Smooth muscle cell of the umbilical artery (primary cell): ENCODE results near the gene SCARB2. TPM values are rescaled to one million over a fixed set of nuclear protein-coding genes. Genes with fewer than 3 reads are reported as not detected.

Source experiments
- total RNA-seq: library from RNA; depleted of rRNA; stranded (reverse); fragments of >200 nt; gene quantifications from 2 replicates; pipeline ENCODE4 v1.2.3, GENCODE V29; 2014

SCARB2 gene, protein sequence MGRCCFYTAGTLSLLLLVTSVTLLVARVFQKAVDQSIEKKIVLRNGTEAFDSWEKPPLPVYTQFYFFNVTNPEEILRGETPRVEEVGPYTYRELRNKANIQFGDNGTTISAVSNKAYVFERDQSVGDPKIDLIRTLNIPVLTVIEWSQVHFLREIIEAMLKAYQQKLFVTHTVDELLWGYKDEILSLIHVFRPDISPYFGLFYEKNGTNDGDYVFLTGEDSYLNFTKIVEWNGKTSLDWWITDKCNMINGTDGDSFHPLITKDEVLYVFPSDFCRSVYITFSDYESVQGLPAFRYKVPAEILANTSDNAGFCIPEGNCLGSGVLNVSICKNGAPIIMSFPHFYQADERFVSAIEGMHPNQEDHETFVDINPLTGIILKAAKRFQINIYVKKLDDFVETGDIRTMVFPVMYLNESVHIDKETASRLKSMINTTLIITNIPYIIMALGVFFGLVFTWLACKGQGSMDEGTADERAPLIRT
- 248 and 252 TPM in 2 replicates for total RNA-seq

DNA sequence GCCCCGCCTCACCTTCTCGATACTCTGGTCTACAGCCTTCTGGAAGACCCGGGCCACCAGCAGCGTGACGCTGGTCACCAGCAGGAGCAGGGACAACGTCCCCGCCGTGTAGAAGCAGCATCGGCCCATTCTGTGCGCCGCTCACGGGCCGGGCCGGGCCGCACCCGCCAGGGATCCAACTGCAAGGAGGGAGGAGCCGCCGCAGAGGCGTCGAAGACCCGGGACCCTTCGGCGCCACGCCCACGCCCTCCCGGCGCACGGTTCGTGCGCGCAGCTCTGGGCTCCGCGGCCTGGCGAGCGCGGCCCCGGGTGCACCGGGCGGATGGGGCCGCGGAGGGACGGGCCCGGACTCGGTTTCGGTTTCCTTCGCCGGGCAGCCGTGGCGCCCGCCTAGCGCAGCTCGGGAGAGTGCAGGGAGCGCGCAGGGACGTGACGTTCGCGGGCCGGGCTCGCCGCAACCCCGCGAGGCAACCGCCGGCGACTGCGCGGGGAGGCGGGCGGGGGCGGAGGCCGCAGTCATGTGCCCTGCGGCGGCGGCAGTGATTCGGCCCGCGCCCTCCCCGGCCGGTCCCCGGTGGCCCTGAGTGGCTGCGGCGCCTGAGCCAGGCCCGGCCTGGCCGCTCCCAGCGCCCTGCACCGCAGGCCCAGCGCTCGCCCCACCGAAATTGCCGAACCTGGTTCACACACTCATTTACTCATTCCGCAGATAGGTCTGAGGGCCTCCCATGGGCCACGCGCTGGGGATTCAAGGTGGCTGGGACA is at the start of gene SCARB2:
SCARB2 (minus strand) TSS at position 410 of the 762 bp plus-strand sequence; CDS start at position 129, 281 bp downstream.

DNA sequence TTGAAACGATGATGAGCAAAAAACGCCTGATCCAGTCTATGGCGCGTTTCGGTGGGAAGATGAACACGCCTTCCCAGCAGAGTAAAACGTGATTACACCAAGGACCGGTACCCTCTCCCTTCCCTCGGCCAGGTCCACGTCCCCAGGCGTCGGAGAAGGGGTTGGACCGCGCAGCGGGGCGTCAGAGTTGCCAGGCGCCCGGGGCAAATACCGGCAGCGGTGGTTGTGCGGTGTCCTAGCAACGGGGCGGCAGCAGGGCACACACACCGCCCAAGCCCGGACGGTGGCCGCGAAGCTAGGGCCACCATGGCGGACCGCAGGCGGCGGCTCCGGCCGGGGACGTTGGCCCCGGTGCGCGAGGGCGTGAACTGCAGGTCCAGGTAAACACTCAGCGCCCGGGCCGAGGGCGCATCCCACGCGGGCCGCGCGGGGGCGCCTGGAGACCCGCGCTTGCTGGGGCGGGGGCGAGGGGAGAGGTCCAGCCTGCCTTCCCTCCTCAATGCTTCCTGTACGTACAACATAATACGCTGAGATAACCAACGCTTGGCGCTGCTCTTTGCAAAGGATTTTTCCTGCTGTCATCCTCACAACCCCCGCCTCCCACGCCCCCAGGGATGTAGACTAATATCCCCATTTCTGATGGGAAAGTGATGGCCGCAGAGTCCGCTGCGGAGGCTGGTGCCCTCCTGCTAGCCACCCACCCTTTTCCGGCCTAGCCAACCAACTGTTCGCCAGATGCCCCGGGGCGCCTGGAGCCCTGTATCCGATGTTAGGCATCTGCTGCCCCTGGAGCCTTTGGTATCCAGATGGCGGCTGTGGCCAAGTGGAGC is 38.0 kb upstream of the SCARB2 start, which contains the start of gene FAM47E:
FAM47E (plus strand) TSS at position 281 of the 830 bp plus-strand sequence; CDS start at position 307, 26 bp downstream.

DNA sequence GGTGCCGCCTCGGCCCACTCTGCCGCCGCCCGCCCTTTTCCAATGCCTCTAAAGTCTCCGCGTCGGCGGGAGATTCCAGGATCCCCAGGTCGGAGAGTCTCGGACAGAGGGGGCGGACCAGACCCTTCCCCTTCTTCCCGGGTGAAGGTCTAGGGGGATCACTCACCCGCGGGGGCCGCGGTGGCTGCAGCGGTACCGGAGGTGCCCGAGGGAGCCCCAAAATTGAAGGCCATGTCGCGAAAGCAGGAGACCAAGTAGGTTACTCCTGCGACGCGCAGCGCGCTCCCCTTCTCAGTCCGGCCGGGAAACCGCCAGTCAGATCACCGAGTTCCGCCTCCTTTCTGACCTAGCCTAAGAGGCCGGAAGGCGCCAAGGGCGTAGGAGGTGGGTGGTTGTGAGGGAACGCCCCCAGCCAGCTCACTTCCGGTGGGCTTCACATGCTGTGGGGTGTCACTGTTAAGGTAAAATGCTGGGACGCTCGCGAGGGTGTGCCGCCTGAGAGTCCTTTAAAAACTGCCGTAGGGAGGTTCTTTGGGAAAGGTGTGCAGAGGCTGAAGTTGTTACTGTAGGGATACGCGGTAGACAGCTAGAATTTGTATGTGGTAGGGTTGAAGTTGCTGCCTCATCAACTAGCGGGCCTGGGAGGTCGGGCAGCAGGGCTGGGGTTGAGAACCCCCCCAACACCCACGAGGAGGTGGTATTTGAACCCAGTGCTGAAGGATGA is 65.3 kb downstream of the SCARB2 start, which contains the start of gene NUP54:
NUP54 (minus strand) TSS at position 256 of the 724 bp plus-strand sequence; CDS start at position 233, 23 bp downstream.

Other genes with a start within 250 kb of the SCARB2 start
- 34.7 and 43.7 TPM in 2 replicates for gene SDAD1, start 222.9 kb downstream of the SCARB2 start, total RNA-seq
- not detected in 2 replicates for gene CXCL9, start 206.3 kb downstream of the SCARB2 start, total RNA-seq
- gene CXCL10, start 190.3 kb downstream of the SCARB2 start, total RNA-seq, result not detected in 2 replicates
- gene CXCL11, start 177.8 kb downstream of the SCARB2 start, total RNA-seq, result not detected in 2 replicates
- not detected in 2 replicates for gene ART3, start 139.1 kb downstream of the SCARB2 start, total RNA-seq
- gene NUP54, start 65.4 kb downstream of the SCARB2 start, total RNA-seq, result 51.9 and 52.3 TPM in 2 replicates
- 0.18 and 0.59 TPM in 2 replicates for gene FAM47E, start 37.9 kb upstream of the SCARB2 start, total RNA-seq
- gene STBD1, start 92.9 kb upstream of the SCARB2 start, total RNA-seq, result 7.4 and 9.3 TPM in 2 replicates
- gene CCDC158, start 207.3 kb upstream of the SCARB2 start, total RNA-seq, result under 0.01 and 0.23 TPM in 2 replicates
- 1.8 and 5.3 TPM in 2 replicates for gene SHROOM3, start 221.4 kb upstream of the SCARB2 start, total RNA-seq